GM18520 (cell line): ENCODE measurements around the gene ARHGAP45.

Experiments used
- ATAC-seq: cut with Tn5 transposase; IDR thresholded peaks from one replicate; pipeline ENCODE4 v1.9.1; 2021; ENCODE audit not compliant: unreplicated experiment

The ARHGAP45 gene

DNA sequence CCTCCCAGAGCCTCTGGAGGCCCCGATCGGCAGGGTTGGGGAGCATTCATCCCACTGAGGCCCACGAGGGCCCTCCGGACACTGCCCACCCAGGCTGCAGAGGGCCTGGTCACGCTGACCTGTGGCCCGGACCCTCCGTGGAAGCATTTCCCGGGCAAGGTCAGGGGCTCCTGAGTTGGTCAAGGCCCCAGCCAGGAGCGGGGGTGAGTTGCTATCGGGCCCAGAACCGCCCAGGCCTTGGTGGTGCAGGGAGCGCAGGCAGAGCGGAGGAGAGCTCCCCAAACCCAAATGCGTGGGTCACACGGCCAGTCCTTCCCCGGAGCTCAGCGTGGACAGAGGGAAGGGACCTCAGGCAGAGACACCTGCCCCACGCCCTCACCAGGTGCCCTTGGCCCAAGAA, 62.6 kb downstream of the ARHGAP45 start:
- no peak for ATAC-seq

DNA sequence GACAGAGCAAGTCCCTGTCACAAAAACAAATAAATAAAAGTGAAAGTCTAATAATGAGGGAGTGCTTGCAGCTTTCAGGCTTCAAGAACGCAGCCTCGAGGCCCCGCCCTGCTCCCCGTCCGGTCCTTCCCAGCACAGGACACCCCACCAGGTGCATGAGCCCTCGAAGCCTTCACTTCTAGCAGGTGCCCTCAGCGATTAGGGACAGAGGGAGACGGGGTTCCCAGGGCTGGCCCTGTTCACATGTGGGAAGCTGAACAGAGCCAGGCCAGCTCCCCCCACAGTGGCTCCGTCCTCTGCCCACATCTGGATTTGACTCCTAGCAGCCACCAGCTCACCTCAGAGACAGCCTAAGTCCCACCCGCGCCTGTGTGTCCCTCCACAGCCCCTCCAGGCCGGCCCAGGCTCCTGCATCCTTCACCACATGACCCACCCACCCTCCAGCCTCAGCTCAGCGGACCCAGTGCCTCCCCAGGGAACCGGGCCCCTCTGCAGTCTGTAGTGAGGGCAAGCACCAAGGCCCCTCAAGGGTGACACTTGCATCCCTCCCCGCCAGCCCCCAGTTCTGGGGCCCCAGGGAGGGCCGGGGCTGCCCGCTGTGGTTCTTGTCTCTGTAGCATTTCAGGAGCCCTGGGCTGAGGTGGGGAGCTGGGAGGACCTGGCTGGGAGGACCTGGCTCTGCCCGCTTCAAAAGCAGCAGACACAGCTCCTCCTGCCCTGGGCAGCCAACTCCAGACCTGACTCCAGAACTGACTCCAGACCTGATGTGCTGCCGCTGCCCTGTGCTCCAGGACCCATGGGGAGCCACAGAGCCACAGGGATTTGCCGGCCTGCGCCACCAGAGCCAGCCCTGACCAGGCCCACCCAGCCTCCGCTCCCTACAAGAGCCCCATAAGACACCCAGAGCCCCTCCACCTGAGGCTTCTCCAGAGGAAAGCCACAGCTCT, 64.1 kb downstream of the ARHGAP45 start:
- ATAC-seq = no peak

DNA sequence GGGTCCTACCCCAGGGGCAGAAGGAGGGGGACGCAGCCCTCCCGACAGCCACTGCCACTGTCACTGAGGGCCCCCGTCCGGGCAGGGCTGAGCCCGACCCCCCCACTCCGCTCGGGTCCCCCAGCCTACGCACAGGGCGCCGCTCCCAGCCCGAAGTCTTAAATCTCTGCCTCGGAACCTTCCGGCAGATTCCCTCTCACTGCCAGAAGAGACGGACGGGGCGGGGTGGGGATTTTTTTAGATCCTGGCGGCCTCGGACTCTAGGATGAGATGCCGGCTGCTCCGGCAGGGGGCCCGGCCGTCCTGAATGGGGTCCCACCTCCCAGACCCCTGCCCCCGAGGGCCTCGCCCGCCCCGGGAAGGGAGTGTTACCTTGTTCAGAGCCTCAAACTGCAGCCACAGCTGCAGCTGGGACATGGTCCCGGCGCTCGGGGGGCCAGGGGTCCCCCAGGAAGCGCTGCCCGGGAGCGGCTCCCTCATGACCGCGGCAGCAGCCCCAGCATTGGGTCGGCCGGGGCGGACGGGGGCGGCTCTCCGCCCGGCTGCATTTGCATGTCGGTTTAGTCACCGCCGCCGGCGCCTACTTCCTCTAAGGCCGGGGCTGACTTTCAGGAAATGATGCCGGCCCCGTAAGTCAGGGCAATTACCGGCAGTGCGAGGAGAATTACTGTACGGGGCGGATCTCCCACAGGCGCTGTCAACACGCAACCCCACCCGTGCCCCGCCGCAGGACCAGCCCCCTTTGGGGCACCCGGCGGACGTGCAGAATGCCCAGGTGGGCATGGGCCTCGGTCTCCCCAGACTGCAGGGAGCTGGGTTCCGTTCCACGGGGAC, 65.0 kb downstream of the ARHGAP45 start:
- peak; percentile 30 for ATAC-seq

DNA sequence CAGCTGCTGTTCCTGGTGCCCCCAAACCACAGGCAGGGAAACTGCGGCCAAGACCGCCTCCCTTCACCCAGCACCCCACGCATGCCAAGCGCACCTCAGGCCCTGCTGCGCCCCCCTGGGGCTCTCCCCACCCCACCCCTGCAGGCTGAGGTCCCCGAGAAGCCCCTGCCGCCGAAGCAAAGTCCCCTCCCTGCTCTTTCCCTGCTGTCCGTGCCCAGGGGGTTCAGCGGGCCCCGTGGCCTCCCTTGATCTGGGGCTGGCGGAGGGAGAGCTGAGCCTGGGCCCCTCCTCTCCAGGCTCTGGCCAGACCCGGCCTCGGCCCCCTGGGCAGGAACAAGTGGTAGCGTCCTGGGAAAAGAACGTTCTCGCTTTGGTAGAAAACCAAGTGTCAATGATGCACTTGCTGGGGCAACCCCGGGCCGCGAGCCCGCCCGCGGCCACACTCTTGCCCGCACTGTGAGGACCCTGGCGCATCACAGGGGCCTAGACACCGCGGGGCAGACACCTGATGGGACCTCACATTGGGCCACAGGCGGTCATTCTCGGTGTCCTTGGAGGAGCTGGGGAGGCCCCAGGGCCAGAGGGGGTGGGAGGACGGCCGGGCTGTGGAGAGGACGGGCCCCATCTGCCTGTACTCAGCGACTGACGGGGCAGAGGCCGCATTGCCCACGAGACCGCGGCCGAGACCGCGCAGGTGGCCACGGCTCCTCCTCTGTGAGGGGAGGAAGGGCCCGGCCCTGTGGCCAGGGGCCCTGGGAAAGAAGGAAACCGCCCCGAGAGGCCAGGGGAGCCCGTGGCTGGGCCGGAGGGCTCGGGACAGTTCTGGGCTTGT, 65.8 kb downstream of the ARHGAP45 start:
- peak; percentile 10 for ATAC-seq

DNA sequence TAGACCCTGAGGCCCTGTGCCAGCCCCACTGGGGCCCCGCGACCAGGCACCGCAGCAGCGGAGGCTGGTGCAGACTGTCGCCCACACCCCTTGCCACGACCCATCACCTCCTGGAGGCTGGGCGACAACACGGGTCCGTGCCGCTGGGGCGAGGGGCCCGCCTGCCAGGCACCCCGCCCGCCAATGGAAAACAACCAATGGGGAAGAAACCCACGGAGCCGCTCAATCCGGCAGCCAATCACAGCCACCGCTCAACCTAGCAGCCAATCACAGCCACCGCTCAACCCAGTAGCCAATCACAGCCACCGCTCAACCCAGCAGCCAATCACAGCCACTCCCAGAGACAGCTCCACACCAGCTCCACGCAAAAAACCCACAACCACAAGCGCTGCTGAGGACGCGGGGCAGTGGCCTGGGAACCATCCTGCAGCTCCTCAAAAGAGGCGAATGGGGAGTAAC, 66.5 kb downstream of the ARHGAP45 start:
- peak; percentile 57 for ATAC-seq

DNA sequence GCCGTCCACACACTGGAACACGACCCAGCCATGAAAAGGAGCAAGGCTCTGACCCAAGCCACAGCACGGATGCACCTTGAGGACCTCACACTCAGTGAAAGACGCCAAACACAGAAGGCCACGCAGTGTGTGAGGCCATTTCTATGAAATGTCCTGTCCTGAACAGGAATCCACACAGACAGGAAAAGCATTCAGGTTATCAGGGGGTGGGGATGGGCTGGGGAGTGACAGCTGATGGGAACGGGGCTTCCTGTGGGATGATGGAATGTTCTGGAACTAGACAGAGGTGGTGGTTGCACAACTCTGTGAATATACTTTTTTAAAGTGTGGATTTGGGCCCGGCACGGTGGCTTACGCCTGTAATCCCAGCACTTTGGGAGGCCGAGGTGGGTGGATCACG, 67.5 kb downstream of the ARHGAP45 start:
- no peak for ATAC-seq

DNA sequence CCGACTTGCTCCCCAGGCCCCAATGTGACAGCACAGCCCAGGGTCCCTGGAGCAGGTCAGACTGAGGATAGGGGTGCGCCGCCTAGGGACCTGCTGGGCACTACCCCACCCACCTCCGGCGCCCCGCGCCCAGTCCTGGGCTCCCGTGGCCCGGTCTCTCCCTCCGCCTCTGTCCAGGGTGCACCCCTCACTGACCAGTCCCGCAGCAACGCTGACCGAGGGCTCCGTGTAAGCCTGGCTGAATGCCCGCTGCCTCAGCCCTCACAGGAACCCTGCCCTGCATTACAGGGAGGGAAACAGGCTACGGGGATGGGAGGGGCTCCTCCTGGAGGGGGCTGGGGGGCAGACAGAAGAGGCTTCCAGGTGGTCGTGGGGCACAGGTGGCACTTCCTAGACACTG, 68.5 kb downstream of the ARHGAP45 start:
- ATAC-seq = no peak

DNA sequence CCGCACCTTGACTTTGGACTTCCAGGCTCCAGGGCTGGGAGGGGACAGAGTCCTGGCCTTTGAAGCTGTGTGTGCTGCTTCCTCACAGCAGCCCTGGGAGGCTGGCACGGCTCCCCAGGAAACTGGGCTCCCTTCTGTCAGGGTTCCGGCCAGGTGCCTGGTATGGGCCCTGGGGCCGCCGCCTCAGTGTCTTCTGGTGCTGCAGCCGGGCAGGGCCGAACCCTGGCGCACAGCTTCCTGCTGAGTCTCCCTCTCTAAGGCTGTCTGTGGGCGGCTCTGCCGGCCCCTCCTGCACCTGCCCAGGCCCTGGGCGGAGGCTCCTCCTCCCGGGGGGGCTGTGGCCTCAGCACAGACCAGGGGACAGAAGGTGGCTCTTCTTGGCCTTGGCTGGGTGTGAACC, 69.2 kb downstream of the ARHGAP45 start:
- no peak for ATAC-seq
